PC-9 (cell line): ENCODE results near the gene PLA2R1. TPM values are rescaled to one million over a fixed set of nuclear protein-coding genes. Genes with fewer than 3 reads are reported as not detected.

ENCODE experiments used
- BruUV-seq: library from RNA; stranded (reverse); fragments of 400-500 nt; replicated peaks from 2 replicates; lab custom pipeline; 2021; lab: Mats Ljungman, UMichigan
- CTCF ChIA-PET: fragments of 300-600 bp; sonication (Branson Sonifier 250); formaldehyde crosslinking; loops from one replicate; lab custom pipeline; 2022; ENCODE audit warnings: antibody characterized with exemption; lab: Charles Lee
- POLR2A ChIA-PET: fragments of 300-600 bp; sonication (Branson Sonifier 250); formaldehyde crosslinking; loops from one replicate; lab custom pipeline; 2022; ENCODE audit warnings: antibody characterized with exemption; ENCODE audit not compliant: unreplicated experiment; lab: Charles Lee
- DNase-seq, 2 experiments: peaks; one replicate each; pipeline versions ENCODE4 v3.0.0 to v3.0.0-alpha.2; 2015 to 2022; ENCODE audit warnings: mixed read lengths in 1 of 2
- H2AFZ ChIP-seq: fragments of 200-600 bp; sonication (generic); 2 replicates; pipeline ENCODE4 v1.8.1; 2017; ENCODE audit warnings: antibody characterized with exemption
- H3F3A ChIP-seq: fragments of 200-600 bp; sonication (generic); 2 replicates; pipeline ENCODE4 v1.8.1; 2017; ENCODE audit warnings: antibody characterized with exemption, mild to moderate bottlenecking, low read depth; ENCODE audit not compliant: insufficient read depth
- H3K27ac ChIP-seq: fragments of 200-600 bp; sonication (generic); 2 replicates; pipeline ENCODE4 v1.6.1; 2016; ENCODE audit warnings: mixed run types
- H3K27me3 ChIP-seq: fragments of 200-600 bp; sonication (generic); 2 replicates; pipeline ENCODE4 v1.6.1; 2016; ENCODE audit warnings: low read depth, mixed run types; ENCODE audit not compliant: insufficient read depth
- H3K36me3 ChIP-seq: fragments of 200-600 bp; sonication (generic); 2 replicates; pipeline ENCODE4 v1.6.1; 2016; ENCODE audit warnings: low read depth, mixed run types
- H3K4me1 ChIP-seq: fragments of 200-600 bp; sonication (generic); replicated peaks from 2 replicates; pipeline ENCODE4 v1.6.1; 2016; ENCODE audit warnings: mixed run types; ENCODE audit not compliant: insufficient read depth
- H3K4me2 ChIP-seq: fragments of 200-600 bp; sonication (generic); 2 replicates; pipeline ENCODE4 v1.6.1; 2017; ENCODE audit warnings: mixed run types
- H3K4me3 ChIP-seq: fragments of 200-600 bp; sonication (generic); 2 replicates; pipeline ENCODE4 v1.6.1; 2016; ENCODE audit warnings: mixed run types
- H3K79me2 ChIP-seq: fragments of 200-600 bp; sonication (generic); 2 replicates; pipeline ENCODE4 v1.6.1; 2017; ENCODE audit warnings: low read depth, mixed run types
- H3K9me2 ChIP-seq: fragments of 200-600 bp; sonication (generic); 2 replicates; pipeline ENCODE4 v1.8.1; 2017; ENCODE audit warnings: mild to moderate bottlenecking; ENCODE audit not compliant: insufficient read depth
- H3K9me3 ChIP-seq: fragments of 200-600 bp; sonication (generic); 2 replicates; pipeline ENCODE4 v1.8.1; 2016; ENCODE audit warnings: low read depth; ENCODE audit not compliant: insufficient read depth
- H4K20me1 ChIP-seq: fragments of 200-600 bp; sonication (generic); 2 replicates; pipeline ENCODE4 v1.8.1; 2017; ENCODE audit not compliant: insufficient read depth
- EZH2 ChIP-seq: fragments of 200-600 bp; sonication (generic); IDR thresholded peaks from 2 replicates; pipeline ENCODE4 v1.8.0; 2017; ENCODE audit warnings: antibody characterized with exemption, low read depth
- intact Hi-C: fragments of 100-400 bp; cut with micrococcal nuclease; formaldehyde crosslinking; loops from one replicate; pipeline ENCODE4 v1.10.0; 2022; ENCODE audit not compliant: unreplicated experiment
- total RNA-seq: library from RNA; stranded (reverse); gene quantifications from 2 replicates; pipeline ENCODE4 v1.2.3, GENCODE V29; 2021
- TF ChIP-seq, protein P1 (sequence below): fragments of 200-600 bp; sonication (generic); conservative IDR thresholded peaks from 2 replicates; pipeline ENCODE4 v1.6.1; 2017; ENCODE audit warnings: mixed run types, antibody characterized with exemption, mild to moderate bottlenecking, moderate library complexity

Gene PLA2R1
- total RNA-seq, 1 experiment from 2014 or later, result 0.33 TPM

DNA sequence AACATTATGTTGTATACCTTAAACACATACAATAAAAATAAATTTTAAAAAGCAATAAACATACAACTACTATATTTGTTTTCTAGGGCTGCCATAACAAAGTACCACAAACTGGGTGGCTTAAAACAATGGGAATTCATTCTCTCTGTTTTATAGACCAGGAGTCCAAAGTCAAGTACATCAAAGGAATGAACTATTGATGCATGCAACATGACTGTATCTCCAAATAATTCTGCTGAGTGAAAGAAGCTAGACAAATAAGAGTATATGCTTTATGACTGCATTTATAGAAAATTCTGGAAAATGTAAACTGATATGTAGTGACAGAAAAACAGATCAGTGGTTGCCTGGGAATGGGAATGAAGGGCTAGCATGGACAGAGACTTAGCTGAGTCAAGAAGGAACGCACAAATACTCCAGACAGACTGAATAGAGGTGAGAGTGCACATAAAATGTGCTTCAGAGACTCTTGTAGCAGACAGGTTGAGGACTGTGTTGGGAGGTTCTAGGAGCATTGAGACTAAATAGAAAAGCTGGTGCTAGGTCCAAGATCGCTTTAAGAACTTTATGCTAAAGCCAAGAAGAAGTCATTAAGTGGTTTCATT lies 11.0 kb upstream of the PLA2R1 start:
- BruUV-seq, result no TSS peak
- no peaks in the 10 kb centered on the region for H3K9me2 ChIP-seq
- no peaks in the 10 kb centered on the region for H3K36me3 ChIP-seq
- TF ChIP-seq, protein P1, sequence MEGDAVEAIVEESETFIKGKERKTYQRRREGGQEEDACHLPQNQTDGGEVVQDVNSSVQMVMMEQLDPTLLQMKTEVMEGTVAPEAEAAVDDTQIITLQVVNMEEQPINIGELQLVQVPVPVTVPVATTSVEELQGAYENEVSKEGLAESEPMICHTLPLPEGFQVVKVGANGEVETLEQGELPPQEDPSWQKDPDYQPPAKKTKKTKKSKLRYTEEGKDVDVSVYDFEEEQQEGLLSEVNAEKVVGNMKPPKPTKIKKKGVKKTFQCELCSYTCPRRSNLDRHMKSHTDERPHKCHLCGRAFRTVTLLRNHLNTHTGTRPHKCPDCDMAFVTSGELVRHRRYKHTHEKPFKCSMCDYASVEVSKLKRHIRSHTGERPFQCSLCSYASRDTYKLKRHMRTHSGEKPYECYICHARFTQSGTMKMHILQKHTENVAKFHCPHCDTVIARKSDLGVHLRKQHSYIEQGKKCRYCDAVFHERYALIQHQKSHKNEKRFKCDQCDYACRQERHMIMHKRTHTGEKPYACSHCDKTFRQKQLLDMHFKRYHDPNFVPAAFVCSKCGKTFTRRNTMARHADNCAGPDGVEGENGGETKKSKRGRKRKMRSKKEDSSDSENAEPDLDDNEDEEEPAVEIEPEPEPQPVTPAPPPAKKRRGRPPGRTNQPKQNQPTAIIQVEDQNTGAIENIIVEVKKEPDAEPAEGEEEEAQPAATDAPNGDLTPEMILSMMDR, result no peak
- no peak for TF ChIP-seq EZH2
- intact Hi-C loops, result no loop called here
- CTCF ChIA-PET, result no interaction called here
- H3K4me2 ChIP-seq, result no peak overlapping the region
- no peaks in the 10 kb centered on the region for H3K79me2 ChIP-seq
- no peak overlapping the region for H3K4me3 ChIP-seq
- no peaks in the 10 kb centered on the region for H3K9me3 ChIP-seq
- no peaks in the 10 kb centered on the region for H4K20me1 ChIP-seq
- no peaks in the 10 kb centered on the region for H3K27me3 ChIP-seq
- DNase-seq, result no peak
- no peak overlapping the region for H2AFZ ChIP-seq
- H3K4me1 ChIP-seq, result peaks cover 10% of the 10 kb centered on the region
- POLR2A ChIA-PET, result no interaction called here
- H3K27ac ChIP-seq, result no peak overlapping the region
- no peaks in the 10 kb centered on the region for H3F3A ChIP-seq

DNA sequence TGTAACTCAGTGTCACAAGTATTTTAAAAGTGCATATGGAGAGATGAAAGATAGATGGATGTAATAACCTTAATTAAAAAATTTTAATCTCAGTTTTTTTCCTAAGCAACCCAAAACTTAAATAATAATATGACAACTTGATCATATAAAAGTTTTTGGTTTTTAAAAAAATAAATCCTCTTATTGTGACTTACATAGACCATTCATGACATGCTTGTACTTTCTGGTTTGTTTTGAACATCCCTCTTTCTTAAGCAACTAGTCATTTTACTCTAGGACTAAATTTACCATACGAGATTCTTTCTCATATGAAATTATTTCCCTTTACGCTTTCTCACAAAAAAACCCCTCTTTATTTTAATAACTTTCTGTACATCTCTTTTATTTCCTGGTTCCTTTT lies 6.5 kb upstream of the PLA2R1 start:
- Histone ChIP-seq H3K4me1 (no peaks in the 10 kb centered on the region), H3F3A (no peaks in the 10 kb centered on the region), H3K4me2 (no peak overlapping the region), H3K9me3 (no peaks in the 10 kb centered on the region), H3K36me3 (no peaks in the 10 kb centered on the region), H3K9me2 (no peaks in the 10 kb centered on the region), H2AFZ (no peak overlapping the region), H3K27ac (no peak overlapping the region), H3K27me3 (no peaks in the 10 kb centered on the region), H4K20me1 (no peaks in the 10 kb centered on the region), H3K4me3 (no peak overlapping the region), H3K79me2 (no peaks in the 10 kb centered on the region)
- CTCF ChIA-PET, result no interaction called here
- no peak for DNase-seq
- no peak for TF ChIP-seq EZH2
- TF ChIP-seq, protein P1, result no peak
- intact Hi-C loops, result no loop called here
- POLR2A ChIA-PET, result no interaction called here
- no TSS peak for BruUV-seq

DNA sequence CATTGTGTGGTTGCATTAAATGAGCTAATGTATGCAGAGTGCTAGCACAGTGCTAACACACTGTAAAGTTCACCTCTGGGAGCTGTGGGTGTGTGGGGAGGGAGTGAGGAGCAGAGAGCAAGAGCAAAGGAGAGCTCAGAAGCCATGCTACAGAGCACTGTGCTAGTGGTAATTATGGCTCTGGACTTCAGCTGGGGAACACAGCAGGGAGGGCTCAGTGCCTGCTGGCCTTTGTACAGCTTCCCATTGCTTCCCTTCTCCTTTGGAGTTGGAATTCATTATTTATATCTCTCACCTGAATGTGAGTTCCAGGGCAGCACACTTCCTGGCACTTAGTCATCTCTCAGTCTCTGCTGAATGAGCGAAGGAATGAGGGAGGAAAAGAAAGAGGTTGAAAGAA lies 2.5 kb upstream of the PLA2R1 start:
- POLR2A ChIA-PET, result interaction anchor here (0.6 kb wide), 1 partner anchor 1034 kb away, joined by 4 read pairs; no protein-coding TSS in a partner anchor

More for the DNA sequence above, 2.5 kb upstream of the PLA2R1 start:
- H3K27me3 ChIP-seq, result no peaks in the 10 kb centered on the region
- intact Hi-C loops, result no loop called here
- BruUV-seq, result no TSS peak
- H3K9me3 ChIP-seq, result no peaks in the 10 kb centered on the region
- no peaks in the 10 kb centered on the region for H3K9me2 ChIP-seq
- no peaks in the 10 kb centered on the region for H3K36me3 ChIP-seq
- H3K27ac ChIP-seq, result no peak overlapping the region
- no peaks in the 10 kb centered on the region for H3K79me2 ChIP-seq
- H3K4me2 ChIP-seq, result no peak overlapping the region
- DNase-seq, result no peak
- no peaks in the 10 kb centered on the region for H3F3A ChIP-seq
- CTCF ChIA-PET, result no interaction called here
- H2AFZ ChIP-seq, result no peak overlapping the region
- no peaks in the 10 kb centered on the region for H4K20me1 ChIP-seq
- no peaks in the 10 kb centered on the region for H3K4me1 ChIP-seq
- TF ChIP-seq, protein P1, result no peak
- TF ChIP-seq EZH2, result no peak
- no peak overlapping the region for H3K4me3 ChIP-seq
